Measurements from ENCODE around the gene KCNJ6.

DNA sequence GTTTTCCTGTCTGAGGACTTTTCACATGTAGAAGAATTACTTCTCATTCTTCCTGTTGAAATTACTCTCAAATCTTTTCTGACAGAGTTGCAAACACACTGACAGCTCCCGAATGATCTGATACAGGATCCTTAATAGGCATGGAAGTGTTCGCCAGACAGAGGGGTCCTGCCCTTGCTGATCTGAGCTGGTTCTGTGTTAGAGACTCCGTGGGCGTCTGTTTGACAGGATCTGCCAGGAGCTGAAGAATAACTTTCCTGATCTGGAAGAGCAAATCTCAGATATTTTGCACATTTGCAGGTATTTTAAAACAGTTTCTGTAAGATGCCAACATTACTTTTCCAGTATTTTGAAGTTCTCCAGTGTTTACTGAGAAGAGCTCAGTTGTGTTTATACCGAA, 347.3 kb downstream of the KCNJ6 start:
- TF ChIP-seq, protein P1, sequence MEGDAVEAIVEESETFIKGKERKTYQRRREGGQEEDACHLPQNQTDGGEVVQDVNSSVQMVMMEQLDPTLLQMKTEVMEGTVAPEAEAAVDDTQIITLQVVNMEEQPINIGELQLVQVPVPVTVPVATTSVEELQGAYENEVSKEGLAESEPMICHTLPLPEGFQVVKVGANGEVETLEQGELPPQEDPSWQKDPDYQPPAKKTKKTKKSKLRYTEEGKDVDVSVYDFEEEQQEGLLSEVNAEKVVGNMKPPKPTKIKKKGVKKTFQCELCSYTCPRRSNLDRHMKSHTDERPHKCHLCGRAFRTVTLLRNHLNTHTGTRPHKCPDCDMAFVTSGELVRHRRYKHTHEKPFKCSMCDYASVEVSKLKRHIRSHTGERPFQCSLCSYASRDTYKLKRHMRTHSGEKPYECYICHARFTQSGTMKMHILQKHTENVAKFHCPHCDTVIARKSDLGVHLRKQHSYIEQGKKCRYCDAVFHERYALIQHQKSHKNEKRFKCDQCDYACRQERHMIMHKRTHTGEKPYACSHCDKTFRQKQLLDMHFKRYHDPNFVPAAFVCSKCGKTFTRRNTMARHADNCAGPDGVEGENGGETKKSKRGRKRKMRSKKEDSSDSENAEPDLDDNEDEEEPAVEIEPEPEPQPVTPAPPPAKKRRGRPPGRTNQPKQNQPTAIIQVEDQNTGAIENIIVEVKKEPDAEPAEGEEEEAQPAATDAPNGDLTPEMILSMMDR (IDR thresholded peaks at IDR 0.05) = no peak
- TF ChIP-seq EZH2 (IDR thresholded peaks at IDR 0.05) = no peak
